22Rv1 (cell line): ENCODE results near the gene ABCB6.

Source experiments
- ZFX ChIP-seq: fragments of 450-650 bp; IDR thresholded peaks from 2 replicates; pipeline ENCODE4 v1.6.1; 2017; ENCODE audit warnings: antibody characterized with exemption, borderline replicate concordance
- TF ChIP-seq, protein P1 (sequence below): fragments of 450-650 bp; IDR thresholded peaks from 2 replicates; pipeline ENCODE4 v1.5.1; 2017; ENCODE audit warnings: mild to moderate bottlenecking

DNA sequence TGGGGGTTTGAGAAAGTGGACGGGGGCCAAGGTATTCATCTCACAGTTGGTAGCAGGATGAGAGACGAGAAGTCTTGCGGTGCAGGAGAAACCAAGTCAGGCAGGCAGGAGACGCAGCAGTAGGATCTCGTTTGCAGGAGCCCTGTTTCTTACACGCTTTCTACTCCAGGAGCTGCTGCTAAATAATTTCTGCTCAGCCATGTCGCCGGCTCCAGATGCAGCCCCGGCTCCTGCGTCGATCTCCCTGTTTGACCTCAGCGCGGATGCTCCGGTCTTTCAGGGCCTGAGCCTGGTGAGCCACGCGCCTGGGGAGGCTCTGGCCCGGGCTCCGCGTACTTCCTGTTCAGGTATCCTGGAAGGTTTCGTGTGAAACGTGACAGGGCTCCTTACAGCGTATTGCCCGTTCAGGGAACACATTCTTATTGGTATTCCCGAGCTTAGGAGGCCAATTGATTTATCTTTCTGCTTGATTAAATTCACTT lies 11.3 kb upstream of the ABCB6 start:
- TF ChIP-seq, protein P1, sequence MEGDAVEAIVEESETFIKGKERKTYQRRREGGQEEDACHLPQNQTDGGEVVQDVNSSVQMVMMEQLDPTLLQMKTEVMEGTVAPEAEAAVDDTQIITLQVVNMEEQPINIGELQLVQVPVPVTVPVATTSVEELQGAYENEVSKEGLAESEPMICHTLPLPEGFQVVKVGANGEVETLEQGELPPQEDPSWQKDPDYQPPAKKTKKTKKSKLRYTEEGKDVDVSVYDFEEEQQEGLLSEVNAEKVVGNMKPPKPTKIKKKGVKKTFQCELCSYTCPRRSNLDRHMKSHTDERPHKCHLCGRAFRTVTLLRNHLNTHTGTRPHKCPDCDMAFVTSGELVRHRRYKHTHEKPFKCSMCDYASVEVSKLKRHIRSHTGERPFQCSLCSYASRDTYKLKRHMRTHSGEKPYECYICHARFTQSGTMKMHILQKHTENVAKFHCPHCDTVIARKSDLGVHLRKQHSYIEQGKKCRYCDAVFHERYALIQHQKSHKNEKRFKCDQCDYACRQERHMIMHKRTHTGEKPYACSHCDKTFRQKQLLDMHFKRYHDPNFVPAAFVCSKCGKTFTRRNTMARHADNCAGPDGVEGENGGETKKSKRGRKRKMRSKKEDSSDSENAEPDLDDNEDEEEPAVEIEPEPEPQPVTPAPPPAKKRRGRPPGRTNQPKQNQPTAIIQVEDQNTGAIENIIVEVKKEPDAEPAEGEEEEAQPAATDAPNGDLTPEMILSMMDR, result no peak
- TF ChIP-seq ZFX, result no peak
